GM12892 (cell line): Measurements from ENCODE around the gene PM20D1.

Source experiments
- DNase-seq: peaks from one replicate; pipeline ENCODE4 v3.0.0; 2011; ENCODE audit not compliant: insufficient read length
- FAIRE-seq: peaks from 2 replicates; lab custom pipeline; 2011; peaks lifted over from hg19 to GRCh38; lab: Jason Lieb, UNC
- POLR2A ChIP-seq: IDR thresholded peaks from 2 replicates; pipeline ENCODE4 v1.6.1; 2011; ENCODE audit warnings: low read depth, low read length, control low read depth
- POLR2AphosphoS5 ChIP-seq: IDR thresholded peaks from 2 replicates; pipeline ENCODE4 v1.6.1; 2011; ENCODE audit warnings: low read depth, low read length, control low read depth
- TAF1 ChIP-seq: IDR thresholded peaks from 2 replicates; pipeline ENCODE4 v1.6.1; 2011; ENCODE audit warnings: low read depth, mild to moderate bottlenecking, control low read depth, low read length, borderline replicate concordance

PM20D1 gene

DNA sequence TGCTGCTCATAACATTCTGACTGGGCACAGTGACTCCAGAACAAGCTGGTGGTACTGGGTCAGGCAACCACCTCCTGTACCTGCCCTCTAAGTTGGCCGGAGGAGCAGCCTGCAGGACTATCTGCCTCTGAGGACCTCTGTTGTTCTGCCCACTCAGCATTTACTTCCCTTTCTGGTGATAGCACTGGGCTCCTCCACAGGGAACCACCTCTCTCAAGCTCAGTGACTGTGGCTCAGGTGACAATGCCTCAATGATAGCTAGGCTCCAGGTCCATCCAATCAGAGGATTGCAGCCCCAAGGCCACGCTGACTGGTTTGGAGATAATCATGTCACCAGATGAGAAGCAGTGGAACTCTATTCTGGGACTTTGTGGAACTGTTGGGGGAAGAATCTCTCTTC is 52.8 kb downstream of the PM20D1 start:
- no peak for TF ChIP-seq TAF1
- TF ChIP-seq POLR2A, result no peak
- TF ChIP-seq POLR2AphosphoS5, result no peak
- DNase-seq (no peak), FAIRE-seq (no peak)

DNA sequence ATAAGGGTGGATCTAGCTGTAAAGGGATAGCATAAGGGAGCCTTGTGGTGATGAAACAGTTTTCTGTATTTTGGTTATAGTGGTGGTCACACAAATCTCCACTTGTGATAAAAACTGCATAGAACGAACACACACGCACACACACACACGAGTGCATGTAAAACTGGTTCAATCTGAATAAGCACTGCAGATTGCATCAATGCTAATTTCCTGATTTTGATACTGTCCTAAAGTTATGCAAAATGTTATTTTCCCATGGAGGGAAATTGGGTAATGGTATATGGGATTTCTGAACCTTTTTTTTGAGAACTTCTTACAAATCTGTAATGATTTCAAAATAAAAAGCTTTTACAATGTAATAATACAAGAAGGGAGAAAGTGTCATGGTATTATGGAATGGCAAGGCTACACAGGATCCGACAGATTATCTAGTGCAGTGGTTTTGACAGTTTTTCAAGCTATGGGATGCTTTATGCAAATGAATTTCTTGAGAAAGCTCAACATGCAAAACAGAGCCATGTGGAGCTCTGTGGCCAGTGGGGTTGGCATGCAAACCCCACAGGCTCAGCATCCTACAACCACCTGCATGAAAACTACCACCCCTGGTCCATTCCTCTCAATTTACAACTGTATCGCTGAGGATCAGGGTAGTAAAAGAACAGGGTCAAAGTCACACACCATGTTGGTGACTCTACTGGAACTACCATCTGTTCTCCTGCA is 55.8 kb downstream of the PM20D1 start:
- TF ChIP-seq POLR2A (no peak), POLR2AphosphoS5 (no peak), TAF1 (no peak)
- FAIRE-seq (no peak), DNase-seq (no peak)

DNA sequence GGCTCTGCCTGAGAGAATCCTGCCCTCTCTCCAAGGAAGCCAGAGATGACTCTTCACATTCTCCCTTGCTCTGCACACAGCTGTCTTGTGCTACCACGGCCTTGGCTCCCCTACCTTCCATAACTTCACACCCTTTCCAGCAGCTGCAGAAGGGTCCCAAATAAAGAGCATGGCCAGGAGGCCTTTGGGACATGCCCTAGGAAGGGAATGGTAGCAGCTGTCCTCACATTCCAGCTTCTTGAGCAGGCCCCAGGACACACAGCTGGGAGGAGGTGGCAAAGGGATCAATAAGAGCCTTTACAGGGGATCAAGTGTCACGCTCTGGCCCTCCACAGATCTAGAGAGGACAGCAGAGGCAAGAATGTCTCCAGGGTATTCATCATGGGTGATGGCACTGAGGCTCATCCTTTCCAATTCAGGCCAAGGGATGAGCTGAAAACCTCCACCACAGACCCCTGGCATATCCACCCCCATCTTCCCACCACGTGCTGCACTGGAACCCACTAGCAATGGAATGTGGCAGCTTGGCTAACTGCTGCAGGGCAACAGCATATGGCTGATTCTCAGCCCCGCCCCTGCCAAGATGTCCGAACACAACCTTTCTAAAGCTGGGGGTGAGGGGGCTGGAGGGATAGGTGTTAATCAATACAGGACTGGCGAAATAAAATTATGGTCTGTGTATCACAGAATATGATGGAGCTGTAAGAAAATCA is 56.8 kb downstream of the PM20D1 start:
- TF ChIP-seq POLR2AphosphoS5, result no peak
- no peak for TF ChIP-seq TAF1
- no peak for TF ChIP-seq POLR2A
- FAIRE-seq, result no peak
- no peak for DNase-seq

- TF ChIP-seq POLR2AphosphoS5 (no peak), POLR2A (no peak)
- DNase-seq, result no peak
- FAIRE-seq, result no peak
These were observed 57.5 kb downstream of the PM20D1 start for GRCh38 chr1:205792481-205792881.

DNA sequence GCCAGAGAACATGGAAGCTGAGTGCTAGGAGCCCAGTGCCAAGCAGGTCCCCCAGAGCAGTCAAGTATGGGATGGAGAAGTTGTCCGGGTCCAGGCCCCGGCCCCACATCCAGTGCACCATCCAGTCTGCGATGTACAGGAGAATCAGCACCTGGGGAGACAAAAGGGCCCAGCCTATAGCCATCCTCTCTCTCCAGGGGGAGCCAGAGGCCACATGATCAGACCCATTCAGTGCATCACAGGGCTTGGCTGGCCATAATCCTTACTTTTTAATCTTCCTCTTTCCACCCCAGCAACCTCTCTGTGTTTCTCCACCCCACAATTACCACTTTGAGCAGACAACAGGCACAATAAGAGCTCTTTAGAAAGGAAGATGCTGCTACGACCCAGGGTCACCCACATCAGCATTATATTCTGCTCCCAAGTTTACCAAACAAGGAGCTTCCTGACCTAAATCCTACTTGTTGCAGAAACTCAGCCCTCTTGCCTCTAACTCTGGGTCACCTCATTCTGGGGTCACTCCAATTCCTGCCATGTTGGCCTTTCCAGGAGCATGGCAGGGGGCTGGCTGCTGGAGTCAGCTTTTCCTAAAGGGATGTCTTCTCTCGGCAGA is 58.3 kb downstream of the PM20D1 start:
- TF ChIP-seq POLR2A (no peak), POLR2AphosphoS5 (no peak), TAF1 (no peak)
- FAIRE-seq, result peak; percentile 81
- DNase-seq, result peak; percentile 62

DNA sequence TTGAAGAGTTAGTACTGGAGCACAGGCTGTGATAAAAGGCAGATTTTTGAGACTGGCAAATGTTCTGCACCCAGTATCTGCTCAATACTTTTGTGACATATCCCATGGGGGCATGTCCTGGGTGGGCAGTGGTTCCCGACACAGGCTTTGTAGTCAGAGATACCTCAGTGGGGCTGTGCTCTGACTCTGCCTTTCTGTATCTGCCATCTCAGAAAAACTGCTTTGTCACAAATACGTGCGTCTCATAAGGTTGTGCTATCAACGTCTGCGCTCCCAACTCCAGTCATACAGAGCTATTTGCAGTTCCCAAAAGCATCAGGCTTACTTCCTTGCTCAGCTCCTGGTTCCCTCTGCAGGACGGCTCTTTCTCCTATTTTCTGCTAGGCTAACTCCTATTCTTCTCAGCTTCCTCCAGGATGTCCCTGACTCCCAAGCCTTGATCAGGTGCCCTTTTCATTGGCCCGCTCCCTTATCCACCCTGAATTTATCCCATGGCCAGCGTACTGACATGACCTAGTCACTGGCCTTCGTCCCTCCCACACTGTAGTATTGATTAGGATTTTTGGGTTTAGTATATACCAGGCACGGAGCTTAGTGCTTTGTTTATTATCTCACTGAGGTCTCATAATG is 62.5 kb downstream of the PM20D1 start:
- FAIRE-seq, result no peak
- DNase-seq, result no peak

GRCh38 chr1:205786601-205787000 is 63.3 kb downstream of the PM20D1 start:
- DNase-seq (no peak), FAIRE-seq (no peak)
- no peak for TF ChIP-seq POLR2A

More for the DNA sequence above, 62.5 kb downstream of the PM20D1 start:
- TF ChIP-seq POLR2AphosphoS5, result no peak

DNA sequence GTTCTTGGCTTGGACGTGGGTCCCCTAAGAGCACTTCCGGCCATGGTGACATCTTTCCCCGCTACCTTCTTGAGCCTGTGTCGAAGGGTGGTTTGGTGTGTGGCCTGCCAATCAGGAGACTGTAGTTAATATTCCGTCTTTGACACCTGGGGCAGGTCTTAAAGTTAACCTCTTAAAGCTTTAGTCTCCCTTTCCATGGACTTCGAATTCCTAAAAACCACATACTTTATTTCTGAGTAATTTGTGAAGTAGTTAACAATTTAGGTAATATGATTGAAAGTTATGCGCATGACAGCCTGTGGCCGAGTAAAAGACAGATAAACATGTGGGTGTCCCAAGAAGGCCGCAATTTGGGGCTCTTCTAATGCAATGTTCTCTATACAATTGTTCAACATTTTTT is 64.5 kb downstream of the PM20D1 start:
- TF ChIP-seq POLR2AphosphoS5, result no peak
- no peak for TF ChIP-seq TAF1
- TF ChIP-seq POLR2A, result no peak
- DNase-seq, result no peak
- no peak for FAIRE-seq

DNA sequence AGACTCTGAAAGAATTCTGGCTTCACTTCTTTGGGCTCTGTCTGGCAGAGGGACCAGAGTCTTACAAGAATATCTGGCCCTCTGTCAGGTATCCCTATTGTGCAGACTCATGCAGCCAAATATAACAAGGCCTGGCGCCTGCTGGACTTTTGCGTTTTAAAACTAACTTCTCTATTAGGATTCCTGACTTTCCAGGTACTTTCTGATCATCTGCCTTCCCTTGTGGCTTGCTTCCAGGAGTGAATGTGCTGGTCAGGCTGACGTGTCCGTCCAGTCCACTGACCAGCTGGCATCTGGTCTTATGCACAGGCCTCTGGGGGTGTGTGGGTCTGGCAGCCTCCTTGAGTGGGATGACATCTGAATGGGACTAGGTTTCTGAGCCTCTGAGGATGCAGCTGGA is 66.0 kb downstream of the PM20D1 start:
- TF ChIP-seq POLR2A (no peak), TAF1 (no peak), POLR2AphosphoS5 (no peak)
- FAIRE-seq, result no peak
- DNase-seq, result no peak

DNA sequence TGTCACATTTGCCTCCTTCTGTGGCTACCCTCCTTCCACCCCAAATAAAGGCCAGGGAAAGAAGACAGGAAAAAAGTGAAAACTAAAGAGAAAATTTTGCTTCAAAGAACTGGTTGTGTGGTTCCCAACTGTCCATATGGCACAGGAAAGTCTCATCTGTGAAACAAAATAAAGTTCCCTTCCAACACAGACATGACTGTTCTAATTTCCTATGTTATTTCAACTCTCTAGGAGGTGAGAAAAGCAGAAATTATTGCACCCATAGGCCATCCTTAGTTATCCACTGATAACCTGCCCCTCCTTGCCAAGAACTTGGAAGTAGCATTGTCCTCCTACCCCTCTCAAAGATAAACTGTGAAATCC is 66.5 kb downstream of the PM20D1 start:
- DNase-seq, result no peak
- FAIRE-seq, result no peak
- TF ChIP-seq TAF1 (no peak), POLR2AphosphoS5 (no peak), POLR2A (no peak)

- TF ChIP-seq POLR2AphosphoS5 (no peak), POLR2A (no peak), TAF1 (no peak)
- no peak for FAIRE-seq
These were observed 67.1 kb downstream of the PM20D1 start for GRCh38 chr1:205782627-205783432.

GRCh38 chr1:205780335-205780734 is 69.6 kb downstream of the PM20D1 start:
- TF ChIP-seq POLR2AphosphoS5, result no peak
- FAIRE-seq (no peak), DNase-seq (no peak)

More at GRCh38 chr1:205782627-205783432, 67.1 kb downstream of the PM20D1 start:
- DNase-seq, result no peak
